Measurements from ENCODE around the gene ASIC2. TPM values are rescaled to one million over a fixed set of nuclear protein-coding genes. Genes with fewer than 3 reads are reported as not detected.

ASIC2 gene
- total RNA-seq, 1 experiment from 2014 or later = not detected

DNA sequence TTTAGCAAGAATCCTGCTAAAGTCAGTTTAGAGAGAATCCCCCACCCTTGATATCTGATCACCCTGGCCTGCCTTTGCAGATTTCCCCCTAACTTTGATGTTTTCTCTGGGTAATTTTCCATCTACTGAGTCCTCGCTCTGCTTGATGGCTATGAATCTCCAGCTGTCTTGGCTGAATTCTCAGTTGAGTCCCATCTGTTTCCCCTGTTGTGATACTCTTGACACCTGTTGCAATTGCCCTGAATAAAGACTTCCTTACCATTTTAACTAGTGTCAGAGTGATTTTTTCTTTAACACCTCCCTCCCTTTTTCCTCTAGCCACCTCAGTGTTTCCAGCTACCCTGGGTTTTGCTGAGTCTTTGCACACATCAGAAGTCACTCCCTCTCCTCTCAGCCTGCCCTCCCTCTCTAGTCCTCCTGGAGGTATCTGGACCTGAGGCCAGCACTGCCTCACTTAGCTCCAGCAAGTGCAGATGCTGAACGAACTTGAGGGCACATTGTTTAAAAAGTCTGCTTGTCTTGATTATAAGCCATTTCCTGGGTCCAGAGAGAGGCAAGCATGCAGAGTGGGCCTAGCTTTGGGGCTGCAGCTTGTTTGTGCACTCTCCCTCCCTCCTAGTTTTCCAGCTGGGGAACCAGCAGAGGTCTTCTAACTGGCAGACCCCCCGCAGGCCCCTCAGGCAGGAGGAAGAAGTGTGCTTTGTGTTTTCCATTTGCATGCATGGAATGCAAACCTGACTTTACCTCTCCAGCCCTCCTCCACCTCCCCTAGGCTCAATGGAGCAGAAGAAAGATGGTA is 268.2 kb downstream of the ASIC2 start:
- DNase-seq (ENCODE audit: low read depth) = no peak

DNA sequence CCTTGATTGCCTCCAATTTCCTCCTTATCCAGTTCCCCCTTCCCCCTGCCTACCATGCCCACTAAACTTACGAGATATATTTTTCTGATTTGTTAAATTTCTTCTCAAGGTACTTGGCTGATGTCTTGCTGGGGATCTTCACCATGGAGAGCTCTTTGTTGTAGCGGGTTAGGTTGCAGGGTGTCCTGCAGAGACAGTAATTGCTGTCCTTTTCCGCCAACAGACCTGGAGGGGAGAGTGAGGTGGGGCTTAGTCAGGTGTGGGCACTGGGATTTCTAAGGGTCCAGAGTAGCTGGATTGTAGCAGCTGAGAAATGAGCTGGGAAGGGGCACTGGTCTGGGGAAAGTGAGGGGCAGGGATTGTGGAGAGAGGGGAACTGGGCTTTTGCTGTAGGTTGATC is 269.3 kb downstream of the ASIC2 start:
- no peak for DNase-seq (ENCODE audit: low read depth)

DNA sequence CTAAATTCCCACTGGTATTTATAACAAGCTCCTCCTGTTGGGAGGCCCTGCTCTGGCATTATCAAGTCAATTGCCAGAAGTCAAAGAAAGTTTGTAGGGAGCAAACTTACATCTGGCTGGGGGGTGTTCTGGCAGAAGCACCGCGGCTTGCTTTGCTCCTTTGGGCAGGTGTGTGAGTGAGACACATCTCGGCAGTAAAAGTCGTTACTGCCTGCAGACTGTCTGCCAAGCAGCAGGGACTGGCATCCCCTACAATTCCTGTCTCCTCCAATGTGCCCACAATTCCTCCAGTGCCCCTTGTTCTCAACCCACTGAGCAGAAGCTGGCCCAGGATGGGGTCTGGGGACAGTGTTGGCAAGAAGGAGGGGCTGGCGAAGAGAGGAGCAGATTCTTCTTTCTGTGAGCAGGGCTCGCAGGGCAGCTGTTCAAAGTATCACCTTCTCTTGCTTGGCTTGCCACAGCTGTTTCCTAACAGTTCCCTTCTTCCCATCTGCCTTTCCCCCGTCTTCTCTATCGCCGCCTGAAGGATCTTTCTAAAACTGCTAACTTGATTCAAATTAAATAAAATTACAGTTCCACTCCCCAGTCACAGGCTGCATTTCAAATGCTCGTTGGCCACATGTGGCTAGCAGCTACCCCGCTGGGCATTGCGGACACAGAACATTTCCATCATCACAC is 271.2 kb downstream of the ASIC2 start:
- DNase-seq (ENCODE audit: low read depth) = peak; percentile 81

DNA sequence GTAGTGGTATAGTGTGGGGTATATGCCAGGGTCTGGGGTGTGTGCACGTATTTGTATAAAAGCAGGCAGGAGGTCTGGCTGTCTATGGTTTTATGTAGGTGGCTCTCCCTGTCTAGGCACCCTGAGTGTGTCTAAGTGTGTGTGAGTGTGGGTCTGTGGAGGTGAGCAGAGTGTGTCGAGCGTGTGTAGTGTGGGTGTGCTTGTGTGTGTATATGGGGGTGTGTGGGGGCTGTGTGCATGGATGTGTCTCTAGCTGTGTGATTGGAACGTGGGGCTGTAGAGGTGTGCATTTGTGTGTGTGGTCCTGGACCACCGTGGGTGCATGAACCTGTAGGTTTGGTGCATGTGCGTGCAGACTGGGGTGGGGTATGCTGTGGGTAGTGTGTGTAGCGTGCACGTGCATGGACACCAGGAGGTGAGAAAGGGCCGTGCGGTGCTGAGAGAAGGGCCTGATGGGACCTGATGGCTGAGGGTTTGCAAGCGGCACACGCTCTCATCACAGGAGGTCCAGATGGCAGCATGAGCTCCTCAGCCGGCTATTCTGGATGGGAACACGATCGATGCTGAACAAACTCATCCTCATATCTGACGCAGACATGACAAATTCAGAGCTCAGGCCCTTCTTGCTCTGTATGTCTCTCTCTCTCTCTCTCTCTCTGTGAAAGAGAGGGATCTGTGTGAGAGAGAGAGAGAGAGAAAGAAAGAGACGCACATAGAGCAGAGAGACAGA is 273.8 kb downstream of the ASIC2 start:
- no peak for DNase-seq (ENCODE audit: low read depth)

DNA sequence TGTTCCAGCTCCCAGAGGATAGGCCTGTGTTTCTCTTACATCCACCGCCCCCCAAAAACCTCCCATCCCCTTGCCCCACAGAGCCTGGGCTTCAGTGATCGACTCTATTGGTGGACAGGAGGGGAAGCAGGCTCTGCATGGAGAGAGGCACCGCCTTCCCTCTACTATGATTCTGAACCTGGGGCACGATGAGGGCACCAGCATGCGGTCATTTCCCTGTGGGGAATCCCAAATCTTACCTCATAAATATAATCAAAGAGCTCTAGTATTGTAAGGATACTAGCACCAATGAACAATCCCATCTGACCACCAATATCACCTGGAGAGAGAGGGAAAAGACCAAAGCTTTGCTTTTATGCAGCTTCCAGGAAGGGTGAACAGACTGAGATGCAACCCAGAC is 275.7 kb downstream of the ASIC2 start:
- no peak for DNase-seq (ENCODE audit: low read depth)

DNA sequence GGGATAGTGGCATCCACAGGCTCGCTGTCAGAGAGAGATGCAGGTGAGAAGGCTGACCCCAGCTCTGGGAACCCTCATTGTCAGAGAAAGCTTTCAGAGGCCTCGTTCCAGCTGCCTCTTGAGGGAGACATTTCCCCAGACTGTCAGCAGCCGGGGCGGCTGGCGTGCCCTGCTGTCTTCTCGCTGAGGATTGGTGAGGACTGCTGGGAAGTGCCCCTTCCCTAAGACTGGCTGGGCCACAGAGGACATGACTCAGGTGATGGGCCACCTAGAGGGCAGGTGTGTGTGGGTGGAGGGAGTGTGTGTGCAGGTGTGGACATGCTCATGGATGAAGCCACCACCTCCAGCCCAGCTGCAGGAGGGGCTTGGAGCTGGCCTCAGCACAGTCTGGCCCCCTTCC is 276.2 kb downstream of the ASIC2 start:
- DNase-seq (ENCODE audit: low read depth) = no peak

DNA sequence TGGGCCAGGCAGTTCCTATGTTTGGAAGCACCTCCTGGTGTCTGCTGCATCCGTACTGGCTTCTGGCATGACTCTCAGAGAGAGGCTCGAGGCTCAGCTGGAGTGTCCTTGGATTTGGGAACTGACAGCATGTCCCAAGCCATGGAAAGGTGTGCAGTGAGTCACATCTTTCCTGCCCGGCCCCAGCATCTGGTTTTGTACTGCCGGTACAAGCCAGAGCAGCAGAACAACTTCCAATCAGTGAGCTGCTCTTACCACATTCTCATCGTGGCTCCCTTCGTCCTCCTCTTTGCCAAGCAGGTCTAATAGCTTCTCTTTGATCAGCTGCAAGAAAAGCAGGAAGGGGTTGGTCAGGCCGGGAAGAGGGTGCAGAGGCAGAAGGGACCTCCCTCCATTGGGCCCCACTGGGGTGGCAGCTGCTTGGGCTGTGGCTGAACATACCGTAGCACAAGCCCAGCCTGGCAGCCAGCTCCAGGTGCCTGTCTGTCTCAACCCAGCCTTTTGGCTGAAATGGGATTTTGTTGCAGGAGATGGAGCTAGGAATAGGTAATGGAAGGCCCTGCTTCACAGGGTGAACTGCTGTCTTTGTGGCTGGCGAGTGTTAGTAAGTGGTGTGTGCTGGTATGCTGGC is 277.3 kb downstream of the ASIC2 start:
- DNase-seq (ENCODE audit: low read depth) = no peak

DNA sequence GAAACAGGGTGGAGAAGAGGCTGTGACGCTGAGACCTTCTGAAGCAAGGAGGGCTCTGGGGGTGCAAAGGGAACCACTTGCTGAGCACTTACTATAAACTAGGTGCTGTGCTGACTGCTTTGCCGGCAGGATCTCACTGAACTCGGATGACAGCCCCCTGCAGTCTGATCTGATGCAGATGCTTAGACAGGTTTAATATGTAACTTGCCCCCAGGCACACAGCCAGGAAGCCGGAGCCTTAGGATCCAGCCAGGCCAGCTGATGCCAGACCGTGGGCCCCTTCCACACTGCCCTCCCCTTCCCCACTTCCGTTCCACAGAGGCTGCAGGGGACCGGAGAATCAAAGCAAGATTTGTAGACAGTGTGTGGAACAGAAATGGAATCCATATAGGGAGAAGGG is 278.3 kb downstream of the ASIC2 start:
- no peak for DNase-seq (ENCODE audit: low read depth)

DNA sequence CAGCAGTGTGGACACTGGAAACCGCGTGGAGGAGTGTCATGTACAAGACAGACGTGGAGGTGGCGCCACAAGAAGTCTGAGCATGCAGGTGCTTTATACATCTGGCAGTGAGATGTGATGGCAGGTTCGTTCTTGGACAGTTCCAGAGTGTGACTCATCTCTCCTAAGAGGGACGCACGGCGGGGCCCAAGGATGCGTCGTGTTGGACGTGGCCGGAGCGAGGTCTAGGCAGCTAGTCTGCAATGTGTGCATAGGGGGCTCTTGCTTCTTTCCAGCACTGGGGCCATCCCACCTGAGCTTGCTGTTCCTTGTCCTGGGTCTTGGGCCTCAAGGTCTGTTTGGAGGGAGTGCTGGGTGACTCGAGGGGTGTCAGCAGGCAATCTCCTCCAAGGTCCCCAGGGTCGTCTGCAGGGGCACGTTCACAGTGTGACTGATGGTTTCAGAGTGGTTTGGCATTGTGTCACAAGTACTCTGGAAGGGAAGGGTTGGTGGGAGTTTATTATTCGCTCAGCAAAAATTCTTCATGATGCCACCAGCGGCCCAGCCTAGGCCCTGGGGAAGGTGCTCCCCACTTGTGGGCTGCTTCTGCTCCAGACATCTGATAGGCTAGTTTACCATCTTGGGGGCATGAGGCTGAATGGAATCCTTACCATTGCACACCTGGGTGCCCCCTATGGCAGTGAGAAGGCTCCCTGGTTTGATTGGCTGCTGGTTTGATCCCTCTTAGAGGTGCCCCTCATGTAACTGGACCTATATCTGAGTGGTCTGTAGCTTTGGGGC is 279.3 kb downstream of the ASIC2 start:
- DNase-seq (ENCODE audit: low read depth) = no peak

DNA sequence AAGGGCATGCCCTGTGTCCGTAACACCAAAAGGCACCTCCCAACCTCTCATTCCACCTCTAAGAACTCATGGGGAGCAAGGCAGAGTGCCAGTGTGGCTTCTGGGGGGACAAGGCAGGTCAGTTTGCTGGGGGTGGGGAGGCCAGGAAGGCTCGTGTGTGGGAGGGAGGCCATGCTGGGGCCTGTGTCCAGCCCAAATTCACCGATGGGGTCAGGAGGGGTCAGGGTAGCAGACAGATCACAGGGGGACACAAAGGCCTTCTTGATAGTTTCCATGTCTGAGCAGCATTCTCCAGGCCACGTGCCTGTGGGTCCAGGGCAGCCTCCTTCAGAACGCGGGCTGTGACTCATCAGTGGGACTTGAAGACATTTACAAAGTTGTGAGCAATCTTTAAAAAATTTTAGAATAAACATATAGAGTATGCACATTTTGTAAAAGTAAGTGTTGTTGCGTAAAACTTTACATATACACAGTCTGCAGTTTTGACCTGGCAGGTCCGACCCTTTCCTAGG is 280.5 kb downstream of the ASIC2 start:
- peak; percentile 86 for DNase-seq (ENCODE audit: low read depth)

DNA sequence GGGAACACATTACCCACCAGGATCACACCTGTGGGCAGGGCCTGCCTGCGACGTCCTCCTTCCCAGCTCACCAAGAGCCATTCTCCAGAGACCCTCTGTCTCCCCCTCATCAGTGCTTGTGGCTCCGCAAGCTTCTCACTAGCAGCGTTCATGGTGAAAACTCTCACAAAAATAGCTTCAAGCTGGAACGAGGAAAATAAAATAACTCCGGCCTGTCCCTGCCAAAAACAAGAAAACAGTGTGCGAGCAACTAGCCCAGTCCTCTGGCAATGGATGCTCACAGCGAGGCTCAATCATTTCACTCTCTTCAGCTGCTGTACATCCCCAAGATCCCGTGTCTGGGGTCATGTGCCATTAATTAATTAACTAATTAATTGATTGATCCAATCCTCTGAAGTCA is 283.5 kb downstream of the ASIC2 start:
- DNase-seq (ENCODE audit: low read depth) = no peak

DNA sequence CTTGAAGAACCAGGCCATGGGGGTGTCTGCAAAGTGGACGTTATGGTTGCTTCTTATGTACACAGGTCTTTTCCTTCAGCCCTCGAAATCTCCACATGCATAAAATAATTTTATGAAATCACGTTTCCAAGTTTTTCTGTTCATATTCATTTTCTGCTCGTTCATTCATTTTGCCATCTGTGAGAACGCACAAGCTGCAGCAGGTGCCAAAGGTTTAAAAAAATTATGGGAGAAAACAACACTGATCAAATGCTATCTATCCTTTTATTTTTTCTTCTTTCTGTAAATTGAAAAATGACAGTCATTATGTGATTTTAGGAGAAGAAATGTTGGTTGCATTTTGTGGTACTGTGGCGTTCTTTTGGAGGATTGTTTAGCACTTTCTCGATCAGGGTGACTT is 285.9 kb downstream of the ASIC2 start:
- DNase-seq (ENCODE audit: low read depth) = no peak

DNA sequence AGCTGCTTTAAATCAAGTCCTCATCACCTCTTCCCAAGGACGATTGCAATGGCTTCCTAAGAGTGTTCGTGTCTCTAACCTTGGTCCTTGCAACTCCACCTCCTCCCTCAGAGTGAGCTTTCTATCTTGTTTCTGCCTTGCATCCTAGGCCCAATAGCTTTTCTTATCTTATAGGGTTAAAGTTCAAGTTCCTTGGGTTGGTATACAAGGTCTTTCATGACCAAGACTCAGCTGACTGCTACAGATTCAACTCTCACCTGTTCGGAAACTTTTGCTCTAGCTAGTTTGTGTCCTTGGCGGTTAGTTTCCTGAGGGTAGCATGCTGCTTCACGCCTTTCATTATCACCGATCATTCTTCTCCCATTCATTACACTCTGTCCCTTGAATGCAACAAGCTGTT is 290.8 kb downstream of the ASIC2 start:
- DNase-seq (ENCODE audit: low read depth) = no peak

DNA sequence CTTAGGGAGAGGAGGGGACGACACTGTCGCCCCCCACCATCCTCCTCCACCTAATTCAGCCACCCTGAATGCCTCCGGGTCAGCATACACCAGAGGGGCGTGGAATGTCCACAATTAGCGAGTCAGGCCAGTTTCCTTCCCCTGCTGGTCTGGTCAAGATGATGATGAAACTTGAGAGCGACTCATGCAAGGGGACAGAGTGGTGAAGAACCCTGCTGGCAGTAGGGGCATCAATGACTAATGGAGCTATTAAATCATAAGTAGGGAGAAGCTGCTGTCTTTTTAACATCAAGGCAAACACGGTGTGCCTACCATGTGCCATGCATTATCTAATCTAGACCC is 294.2 kb downstream of the ASIC2 start:
- DNase-seq (ENCODE audit: low read depth) = peak; percentile 85

DNA sequence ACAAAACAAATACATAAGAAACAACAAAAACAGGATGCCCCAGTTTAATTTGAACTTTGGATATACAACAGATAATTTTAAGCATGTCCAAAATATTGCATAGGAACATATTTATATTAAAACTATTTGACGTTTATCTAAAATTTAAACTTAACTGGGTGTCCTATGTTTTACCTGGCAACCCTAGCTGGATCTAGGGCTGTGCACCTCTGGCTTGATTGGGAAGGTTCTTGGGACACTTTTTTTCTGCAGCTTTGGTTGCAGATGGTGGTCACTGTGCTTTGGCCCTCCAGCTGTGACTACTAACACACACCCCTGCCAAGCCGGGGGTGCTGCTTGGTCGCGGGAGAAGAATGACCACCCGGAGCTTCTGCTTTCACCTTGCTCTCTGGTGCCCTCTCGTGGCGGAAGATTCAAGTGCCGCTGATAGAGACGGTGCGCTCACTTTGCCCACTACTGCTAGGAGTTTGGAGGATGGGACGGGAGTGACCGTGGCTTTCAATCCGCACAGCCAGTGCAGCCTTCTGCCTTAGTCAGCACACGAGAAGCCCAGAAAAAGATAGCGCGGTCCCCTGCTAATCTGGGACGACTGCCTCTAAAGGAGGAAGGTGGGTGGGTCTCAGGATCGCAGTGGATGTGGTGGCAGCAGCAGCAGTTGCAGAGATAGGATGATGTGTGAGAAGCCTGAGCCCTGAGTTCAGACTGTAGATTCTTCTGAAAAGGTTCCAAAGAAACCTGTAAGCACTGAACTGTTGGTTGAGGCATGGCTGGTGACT is 294.8 kb downstream of the ASIC2 start:
- peak; percentile 78 for DNase-seq (ENCODE audit: low read depth)

DNA sequence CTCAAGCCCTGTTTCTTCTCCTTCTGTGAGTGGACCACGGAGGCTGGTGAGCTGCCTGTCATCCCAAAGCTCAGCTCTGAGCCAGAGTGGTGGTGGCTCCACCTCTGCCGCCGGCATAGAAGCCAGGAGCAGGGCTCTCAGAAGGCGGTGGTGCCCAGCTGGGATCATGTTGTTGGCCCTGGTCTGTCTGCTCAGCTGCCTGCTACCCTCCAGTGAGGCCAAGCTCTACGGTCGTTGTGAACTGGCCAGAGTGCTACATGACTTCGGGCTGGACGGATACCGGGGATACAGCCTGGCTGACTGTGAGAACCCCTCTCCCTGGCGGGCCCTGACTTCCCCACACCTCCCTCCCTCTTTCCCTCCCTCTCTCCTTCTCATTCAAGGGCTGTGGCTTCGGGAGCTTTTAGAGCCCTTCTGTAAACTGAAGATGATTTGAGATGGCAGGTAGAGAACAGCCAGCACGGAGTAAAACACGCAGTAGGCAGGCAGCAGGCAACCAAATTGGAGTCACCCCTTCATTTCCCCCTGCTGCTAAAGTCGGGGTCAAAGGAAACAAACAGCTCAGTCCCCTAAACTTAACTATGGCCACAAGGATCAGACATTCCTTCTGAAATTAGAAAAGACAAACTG is 297.6 kb downstream of the ASIC2 start:
- DNase-seq (ENCODE audit: low read depth) = no peak

DNA sequence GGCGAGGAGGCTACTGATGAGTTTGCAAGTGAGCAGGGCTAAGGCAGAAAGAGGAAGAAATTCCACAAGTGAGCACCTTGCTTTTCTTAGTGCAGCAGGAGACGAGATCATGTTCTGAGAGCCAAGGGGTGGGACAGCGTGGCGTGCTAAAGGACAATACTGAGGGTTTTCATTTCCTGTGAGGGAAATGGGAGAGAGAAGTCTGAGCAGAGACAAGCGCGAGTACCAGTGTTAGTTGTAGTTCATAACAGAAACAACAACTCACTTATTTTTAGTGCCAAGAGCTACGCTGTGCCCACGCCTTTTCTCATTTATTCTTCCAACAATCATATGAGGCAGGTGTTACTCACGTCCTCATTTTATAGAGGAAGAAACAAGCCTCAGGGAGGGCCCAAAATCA is 299.1 kb downstream of the ASIC2 start:
- DNase-seq (ENCODE audit: low read depth) = no peak

DNA sequence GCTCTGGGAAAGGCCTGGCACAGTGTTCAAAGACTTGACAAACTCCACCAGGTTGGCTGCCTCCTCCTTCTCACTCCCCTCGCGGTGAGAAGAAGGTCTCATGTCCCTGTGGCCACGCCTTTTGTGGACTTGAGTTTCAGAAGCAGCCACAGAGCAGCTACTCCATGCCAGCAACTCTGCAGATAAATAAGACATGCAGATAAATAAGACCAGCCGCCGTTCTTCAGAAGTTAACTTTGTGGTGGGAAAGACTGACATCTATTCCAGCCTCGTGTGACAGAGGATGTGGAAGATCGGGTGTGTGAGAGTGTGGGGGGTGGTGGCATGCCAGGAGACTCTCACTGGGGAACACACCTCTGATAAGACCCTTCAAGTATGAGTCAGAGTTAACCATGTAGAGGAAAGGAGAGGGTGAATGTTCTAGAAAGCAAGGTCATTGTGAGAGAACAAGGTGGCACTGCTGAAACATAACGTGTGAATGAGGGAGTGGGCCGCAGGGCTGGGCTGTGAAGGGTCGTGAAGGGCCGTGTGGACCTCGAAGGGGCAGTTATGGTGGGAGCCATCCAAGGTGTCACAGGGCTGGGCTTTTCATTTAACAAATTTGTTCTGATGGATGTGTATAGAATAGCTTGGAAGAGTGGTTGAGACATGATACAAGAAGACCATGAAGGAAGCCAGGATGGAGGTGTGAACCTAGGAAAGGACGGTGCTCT is 300.6 kb downstream of the ASIC2 start:
- DNase-seq (ENCODE audit: low read depth) = no peak

DNA sequence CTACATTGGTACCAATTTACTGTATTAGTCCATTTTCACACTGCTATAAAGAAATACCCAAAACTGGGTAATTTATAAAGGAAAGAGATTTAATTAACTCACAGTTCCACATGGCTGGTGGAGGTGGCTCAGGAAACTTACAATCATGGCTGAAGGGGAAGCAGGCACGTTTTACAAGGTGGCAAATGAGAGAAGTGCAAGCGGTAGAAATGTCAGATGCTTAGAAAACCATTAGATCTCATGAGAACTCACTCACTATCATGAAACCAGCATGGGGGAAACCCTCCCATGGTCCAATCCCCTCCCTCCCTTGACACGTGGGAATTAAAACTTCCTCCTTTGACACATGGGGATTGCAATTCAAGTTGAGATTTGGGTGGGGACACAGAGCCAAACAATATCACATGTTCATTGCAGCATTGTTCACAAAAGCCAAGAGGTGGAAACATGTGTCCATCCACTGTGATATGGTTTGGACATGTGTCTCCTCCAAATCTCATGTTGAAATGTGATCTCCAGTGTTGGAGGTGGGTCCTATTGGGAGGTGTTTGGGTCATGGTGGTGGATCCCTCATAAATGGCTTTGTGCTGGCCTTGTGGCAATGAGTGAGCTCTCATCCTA is 304.5 kb downstream of the ASIC2 start:
- no peak for DNase-seq (ENCODE audit: low read depth)

Measured in LHCN-M2 (cell line).